ELF-1 (cell line): Measurements from ENCODE around the gene ENDOV.

Experiments
- DNase-seq: peaks from one replicate; pipeline ENCODE4 v3.0.0-alpha.2; 2016; ENCODE audit warnings: low read depth, low spot score

ENDOV gene

DNA sequence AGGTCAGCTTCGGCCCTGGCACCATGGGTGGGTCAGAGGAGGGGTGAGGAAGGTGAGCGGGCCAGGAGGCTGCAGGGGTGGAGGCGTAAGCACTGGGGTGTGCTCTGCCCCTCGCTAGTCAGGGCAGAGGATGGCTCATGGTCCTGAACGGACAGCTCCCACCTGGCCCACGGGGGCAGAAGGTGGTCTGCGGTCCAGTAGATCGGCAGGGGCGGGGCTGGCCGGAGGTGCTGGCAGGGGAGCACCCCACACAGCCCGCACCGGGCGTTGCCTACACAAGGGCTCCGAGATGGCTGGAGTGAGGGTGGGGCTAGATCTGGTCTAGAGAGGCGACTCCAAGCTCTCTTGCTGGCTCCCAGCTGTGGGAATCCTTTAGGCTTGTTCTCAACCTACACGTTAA lies 53.3 kb downstream of the ENDOV start:
- peak; percentile 64 for DNase-seq

DNA sequence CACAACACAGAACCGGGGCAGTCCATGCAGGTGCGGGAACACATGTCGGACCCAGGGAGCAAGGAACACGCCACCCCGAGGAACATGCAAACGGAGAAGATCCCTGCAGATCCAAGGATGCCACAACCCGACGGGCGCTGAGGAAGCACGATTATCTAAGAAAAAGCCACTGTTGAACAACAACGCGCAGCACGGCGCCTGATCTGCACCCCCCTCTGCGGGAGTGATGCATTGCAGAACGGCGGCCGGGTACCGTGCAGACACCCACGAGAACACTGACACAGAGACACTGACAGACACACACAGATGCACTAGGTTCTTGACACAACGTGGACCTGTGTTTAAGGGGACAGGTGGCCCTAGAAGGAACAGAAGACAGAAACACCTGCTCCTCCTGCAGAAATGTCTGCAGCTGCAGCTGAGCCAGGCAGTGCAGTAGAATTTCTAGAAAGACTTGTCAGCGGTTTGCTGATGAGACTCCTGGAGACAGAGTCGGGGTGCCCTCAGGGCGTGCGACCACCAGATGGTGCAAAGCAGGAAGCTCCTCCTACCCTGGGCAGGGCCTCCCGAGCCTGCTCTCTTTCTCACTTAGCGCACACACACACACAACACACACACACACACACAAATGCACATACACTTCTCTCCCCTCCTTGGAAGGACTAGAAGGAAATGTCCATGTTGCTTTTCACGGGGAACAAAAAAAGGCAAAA lies 54.0 kb downstream of the ENDOV start:
- DNase-seq: no peak

DNA sequence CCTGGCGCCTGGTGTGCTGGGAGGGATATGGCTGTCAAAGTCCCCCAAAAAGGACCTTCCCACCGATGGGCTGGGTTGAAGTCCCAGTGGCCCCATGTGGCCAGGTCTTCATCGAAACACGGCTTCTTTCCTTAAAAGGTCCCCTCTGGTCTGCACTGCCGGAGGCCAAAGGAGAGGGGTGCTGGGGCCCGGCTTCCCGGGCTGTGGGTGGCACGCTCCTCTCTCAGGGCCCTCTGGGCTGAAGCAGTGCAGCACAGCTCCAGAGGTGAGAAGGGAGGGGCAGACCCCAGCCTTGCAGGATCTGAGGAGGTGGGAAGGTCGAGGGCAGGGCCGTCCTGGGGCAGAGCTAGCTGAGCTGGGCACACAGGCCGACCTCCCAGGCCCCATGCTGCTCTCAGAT lies 54.7 kb downstream of the ENDOV start:
- DNase-seq: no peak

DNA sequence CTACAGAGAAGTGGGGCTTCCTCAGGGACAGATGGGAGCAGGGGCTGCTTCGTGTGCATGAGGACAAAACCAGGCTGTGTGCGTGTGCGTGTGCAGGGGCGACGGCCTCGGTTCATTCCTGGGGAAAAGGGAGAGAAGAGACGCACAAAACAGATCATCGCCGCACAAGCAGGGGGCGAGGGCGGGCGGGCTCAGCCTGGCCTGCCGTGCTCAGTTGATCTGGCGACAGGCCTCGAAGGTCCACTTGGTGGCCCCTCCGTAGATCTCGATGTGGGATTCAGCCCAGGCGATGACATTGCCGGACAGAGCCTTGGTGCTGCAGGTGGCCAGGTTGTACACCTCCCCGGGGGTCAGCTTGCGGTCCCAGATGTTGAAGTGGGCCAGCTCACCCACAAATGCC lies 55.6 kb downstream of the ENDOV start:
- DNase-seq: no peak

DNA sequence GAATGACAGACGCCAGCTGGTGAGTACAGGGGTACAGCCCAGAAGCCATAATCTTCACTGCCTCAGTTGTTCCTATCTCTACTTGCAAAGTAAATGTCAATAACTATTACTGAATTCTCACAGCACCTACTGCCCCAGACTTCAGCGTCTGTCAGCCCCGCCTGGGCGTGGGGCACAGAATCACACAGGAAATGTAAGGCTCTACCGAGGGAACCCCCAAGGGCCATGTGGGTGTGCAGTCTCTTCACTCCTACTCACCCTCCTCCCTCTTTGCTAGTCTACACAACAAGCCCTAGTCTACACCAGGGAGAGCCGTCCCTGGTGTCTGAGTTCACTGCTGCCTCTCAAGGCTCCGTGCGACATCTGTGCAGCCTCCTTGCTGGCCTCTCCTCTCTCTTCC lies 57.0 kb downstream of the ENDOV start:
- DNase-seq: no peak

DNA sequence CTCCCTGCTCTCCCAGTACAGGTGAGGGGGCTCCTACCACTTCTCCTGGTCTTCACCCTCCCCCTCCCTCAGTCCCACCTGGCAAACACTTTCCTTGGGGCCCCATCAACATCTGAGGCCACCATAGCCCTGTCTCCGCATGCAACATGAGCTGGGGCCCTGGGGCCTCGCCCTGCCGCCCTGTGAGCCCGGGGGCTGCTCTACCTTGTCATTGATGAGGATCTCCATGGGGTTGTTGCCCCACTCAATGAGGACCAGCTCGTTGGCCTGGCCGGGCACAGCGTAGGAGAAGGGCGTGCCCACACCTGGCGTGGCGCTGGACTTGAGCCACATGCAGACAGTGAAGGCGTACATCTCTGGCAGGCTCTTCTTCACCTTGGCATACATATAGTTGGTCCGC lies 58.0 kb downstream of the ENDOV start:
- DNase-seq: no peak

DNA sequence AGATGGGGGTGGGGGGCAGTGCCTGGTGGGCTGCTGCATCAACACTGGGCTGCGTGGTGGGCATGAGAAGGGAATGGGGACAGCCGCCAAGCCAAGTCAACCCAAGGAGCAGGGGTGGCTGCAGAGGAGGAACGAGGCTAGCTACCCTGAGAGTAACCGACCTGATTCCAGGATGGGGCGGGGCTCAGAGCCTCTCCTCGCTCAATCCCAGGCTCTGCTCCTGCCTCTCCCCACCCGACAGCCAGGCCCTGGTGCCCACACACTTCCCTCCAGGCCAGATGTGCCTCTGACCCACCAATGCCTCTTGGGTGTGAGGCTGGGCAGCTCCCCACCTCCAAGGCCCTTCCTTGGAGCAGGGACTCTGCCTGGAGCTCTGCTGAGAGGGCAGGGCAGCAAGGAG lies 58.7 kb downstream of the ENDOV start:
- no peak for DNase-seq

DNA sequence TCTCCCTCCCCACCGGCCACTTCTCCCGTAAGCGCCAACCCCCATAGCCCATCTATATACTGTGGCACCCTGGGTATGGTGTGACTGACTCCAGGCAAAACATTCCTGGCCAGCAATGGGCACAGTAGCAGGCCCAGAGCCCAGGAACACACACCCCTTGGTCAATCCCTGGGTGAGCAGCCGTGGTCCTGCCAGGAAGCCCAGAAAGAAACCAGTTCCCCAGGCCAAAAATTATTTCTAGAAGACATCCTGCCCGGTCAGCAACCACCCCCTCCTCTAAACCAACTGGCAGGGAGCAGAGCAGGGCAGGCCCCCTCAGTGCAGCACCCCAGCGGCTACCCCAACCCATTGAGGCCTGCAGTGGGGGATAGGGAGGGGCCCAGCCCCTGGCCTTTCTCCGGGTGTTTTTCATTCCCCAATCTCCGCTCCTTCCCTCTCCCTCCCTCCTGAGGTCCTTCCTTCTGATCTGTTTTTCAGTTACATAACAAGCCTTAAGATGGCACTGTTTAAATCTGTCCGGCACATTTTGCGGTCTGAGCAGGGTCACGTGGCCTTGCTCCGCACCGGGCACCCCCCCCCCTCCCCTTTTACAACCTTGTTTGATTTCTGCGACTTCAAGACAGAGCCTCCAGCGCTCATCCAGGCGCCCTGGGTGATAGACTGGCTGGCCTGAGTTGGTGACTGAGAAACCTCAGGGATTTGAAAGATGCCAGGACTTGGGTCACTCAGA lies 59.4 kb downstream of the ENDOV start:
- DNase-seq: peak; percentile 59

DNA sequence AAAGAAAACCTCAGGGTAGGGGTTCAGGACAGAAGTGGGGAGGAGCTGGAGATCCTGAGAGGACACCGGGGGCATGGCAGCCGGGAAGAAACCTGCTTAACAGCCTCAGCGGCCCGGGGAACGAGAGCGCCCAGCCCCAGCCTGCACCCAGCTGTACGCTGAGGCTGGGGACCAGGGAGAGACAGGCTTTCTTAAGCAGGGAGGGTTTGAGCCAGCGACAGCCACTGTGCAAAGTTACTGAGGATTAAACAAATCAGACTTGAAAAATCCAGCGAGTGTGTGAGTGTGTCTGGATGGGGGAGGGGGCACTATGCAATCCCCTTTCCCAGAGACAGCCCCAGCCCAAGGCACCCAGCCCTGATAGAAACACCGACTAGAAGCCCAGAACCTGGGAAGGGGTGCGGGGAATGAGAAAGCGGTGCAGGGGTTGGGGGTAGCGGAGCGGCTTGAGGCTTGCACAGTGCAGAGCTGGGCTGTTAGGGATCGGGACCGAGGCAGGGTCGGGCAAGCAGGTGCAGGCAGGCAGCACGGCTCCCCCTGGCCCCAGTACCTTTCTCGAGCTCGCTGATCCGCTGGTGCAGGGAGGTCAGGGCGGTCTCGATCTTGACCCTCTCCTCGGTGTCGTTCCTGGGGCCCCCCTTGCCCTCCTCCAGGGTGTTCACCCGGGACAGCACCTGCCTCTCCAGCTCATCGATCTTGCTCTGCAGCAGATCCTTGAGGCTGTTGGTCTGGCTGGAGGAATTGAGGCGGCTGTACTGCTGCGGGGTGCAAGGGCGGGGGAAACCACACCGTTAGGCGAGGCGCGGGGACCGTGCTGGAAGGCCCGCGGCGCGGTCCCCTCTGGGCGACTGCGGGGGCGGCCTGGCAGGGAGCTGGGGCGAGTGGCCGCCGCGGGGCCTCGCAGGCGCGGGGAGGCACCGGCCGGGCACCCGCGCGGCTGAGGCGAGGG lies 60.3 kb downstream of the ENDOV start:
- DNase-seq: peak; percentile 34

DNA sequence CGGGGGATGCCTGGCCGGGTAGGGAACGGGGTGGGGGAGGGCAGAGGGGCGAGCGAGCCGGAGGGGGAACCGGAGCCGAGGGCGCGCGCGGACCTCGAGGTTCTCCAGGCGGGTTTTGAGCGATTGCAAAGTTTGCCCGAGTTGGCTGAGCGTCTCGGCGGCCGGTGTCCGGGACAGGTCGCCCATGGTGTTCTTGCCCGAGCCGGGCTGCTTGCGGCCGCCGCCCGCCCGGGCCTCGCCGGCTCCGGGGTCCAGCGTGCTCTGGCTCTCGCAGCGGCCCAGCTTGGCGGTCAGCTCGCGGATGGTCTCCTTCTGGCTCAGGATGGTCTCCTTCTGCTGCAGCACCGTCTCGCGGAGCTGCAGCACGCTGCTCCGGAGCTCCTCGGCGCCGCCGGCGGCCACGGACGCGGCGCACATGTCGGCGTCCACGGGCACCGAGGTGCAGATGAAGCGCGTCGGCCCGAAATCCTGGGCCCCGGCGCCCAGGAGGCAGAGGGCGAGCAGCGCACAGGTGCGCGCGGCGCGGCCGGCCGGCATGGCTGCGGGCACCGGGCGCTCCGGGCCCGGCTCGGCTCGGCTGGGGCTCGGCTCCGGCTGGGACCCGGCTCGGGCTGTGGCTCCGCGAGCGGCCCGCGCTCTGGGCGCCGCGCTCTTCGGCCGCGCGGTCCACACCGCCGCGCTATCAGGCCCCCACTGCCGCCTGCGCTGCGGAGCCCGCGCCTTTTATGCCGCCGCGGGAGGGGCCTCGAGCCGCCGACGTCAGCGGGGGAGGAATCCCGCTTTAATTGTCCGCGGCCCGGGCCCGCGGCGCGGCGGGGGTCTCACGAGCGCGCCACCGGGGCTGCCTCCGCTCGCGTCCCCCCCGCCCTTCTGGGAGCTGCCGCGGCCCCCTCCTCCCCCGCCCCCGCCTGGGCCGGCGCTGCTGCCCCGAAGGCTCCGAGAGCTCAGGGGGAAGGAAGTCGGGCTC lies 61.2 kb downstream of the ENDOV start, which contains the start of gene NPTX1:
Gene NPTX1, minus strand, starts transcription at position 698 of the 967 bp plus-strand sequence. Its CDS starts 161 bp downstream, at position 537.
- no peak for DNase-seq

DNA sequence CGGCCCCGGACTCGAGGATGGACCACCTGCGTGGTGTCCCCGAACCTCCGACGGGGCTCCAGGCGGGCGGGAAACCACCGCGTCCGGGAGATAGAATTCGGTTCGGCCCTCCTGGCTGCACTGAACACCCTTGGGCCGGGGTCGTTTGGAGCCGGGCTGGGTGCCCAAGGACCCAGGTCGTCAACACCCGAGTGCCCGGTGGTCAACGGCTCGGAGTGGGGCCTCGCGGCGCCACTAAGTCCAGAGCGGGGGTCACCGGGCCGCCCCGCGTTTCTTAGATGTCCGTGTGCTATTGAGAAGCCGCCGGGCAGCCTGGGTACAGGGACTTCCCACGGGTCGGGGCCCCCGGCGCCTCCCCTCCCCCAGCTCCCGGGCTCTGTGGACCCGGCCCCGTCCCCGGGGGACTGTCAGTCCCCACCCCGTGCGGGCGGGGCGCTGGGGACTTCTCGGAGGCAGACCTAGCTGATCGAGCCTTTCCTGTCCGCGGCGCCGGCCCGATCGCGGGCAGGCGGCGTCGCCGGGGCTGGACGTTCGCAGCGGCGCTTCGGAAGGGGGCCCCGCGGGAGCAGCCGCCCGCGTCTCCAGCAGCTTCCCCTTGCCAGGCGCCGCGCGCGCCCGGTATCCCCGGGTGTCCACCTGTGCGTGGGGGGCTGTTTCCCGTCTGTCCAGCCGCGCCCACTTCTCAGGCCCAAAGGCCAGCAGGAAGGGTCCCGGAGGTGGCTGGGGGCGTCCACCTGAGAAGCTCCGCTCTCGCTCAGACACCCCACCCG lies 62.1 kb downstream of the ENDOV start:
- no peak for DNase-seq

DNA sequence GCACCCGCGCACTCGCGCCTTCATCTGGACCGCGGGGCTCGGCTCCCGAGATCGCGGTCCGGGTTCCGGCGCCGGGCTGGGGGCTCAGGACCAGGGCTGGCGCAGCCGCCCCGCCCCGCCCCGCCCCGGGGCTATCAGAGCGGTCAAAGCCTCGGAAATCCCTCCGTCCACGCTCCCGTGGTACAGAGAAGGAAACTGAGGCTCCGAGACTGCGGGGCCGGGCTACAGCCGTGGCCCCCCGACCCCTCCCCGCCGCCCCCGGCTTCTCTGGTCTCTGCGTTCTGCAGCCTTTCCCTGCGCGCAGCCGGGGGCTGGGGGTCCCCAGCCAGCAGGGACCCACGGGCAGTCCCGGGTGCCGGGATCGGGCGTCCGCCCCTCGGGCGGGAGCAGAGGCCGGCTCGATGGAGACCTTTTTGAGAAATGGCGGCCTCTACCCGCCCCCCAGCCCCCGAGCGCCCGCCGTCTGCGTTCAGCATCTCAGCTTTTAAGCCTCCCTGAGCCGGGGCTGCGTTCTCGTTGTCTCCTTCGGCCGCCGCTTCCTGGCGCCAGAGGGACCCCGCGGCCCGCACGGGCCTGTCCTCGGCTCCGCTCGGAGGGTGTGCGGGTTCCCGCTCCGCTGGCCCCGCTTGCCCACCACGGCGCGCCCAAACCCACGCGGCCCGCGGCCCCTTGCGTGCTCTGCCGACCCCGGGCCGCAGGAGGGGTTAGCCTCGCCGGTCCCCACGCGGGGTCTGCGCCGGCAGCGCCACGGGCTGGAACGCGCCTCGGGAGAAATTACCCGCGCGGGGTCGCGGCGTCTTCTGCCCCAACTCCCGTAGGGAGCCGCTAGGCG lies 62.9 kb downstream of the ENDOV start:
- peak; percentile 60 for DNase-seq

DNA sequence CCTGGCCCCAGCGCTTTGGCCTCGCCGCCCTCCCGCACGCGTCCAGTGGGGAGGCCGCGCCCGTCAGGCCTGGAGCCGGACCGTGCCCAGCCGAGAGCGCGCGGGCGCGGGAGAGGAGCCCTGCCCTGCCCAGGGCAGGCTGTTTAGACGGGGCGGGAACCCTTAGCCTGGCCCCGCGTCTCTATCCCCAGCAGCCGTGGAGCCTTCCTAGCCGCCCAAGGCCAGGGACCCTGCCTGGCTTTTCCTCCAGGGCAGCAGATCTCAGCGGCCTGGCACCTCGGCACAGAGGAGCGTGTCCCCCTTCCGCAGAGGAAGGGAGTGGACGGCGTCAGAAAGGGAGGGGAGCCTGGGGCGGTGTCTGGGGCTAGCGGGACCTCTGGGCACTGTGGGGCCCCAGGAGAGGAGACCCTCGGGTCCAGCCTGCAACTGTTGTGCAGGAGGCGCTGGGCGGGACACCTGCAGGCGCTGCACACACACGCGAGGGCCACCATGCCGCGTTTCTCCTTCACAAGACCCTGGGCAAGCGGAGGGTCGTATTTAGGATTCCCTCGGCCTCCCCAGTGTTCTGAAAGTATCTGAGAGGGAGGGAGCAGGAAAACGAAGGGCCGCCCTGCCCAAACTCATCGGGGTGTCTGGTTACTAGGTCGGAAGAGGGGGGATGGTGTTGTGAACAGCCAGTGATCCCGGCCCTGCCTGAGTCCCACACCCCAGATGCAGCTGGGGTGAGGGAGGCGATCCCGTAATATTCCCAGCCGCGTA lies 63.7 kb downstream of the ENDOV start:
- DNase-seq: no peak

DNA sequence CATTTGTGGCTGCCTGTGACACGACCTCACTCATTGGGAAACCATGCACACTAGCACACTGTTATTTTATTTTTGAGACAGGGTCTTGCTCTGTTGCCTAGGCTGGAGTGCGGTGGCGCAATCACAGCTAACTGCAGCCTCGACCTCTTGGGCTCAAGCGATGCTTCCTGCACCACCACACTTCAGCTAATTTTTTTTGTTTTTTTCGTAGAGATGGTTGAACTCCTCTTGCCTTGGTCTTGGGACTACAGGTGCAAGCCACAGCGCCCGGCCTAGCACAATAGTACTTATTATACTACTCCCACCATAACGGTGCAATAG lies 64.2 kb downstream of the ENDOV start:
- DNase-seq: no peak

DNA sequence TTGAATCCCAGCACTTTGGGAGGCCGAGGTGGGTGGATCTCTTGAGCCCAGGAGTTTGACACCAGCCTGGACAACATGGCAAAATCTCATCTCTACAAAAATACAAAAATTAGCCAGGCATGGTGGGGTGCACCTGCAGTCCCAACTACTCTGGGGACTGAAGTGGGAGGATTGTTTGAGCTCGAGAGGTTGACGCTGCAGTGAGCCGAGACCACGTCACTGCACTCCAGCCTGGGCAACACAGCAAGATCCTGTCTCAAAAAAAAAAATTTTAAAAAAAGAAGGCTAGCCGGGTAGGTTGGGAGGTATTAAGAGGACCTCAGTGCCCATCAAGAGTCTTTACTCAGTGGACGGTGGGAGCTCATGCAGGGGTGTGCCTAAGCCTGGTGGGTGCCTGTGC lies 65.3 kb downstream of the ENDOV start:
- DNase-seq: no peak

DNA sequence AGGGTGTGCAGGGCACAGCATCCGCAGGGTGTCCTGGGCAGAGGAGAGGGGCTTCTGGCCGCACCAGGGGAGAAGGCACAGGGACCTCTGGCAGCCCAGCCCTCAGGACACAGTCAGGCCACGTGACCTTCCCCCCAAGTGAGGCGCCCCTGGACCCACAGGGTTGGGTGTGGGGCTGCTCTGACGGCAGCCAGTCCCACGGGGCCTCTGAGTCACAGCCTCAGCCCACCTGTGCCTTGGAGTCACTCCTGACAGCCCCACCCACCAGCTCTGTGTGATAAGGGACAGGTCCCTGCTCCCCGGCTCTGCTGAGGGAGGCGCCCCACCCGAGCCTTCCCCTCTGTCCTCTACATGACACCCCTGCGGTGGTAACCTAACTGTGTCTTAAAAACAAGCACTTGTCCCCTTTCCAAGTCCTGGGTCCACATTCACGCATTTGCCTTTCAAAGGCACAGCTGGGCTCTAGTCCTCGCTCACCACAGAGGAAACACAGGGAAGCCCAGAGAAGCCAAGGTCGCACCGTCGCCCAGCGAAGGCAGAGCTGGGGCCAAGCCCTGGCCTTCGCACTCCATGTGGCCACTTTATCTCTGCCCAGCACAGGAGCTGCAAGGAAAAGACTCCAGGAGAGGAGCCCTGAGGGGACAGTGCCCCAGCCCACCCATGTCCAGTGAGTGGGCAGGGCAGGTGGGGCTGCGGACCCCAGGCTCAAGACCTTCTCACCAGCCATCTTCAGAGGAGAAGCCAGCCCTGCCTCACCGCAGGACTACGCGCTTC lies 66.5 kb downstream of the ENDOV start:
- DNase-seq: no peak

DNA sequence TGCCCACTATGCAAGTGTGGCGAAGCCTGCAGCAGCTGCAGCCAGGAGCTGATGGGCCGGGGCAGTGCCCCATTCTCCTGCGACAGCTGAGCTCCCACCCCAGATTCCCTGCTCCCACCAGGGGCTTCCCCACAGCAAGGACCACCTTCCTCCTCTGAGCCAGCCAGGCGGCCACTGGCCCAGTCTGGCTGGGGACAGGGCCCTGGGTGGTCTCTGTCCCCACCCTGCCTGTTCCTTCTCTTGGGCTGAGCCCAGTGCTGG lies 67.0 kb downstream of the ENDOV start:
- DNase-seq: no peak
